ENCODE measurements around the gene SLAMF1.

SLAMF1 gene

GRCh38 chr1:160622501-160623226, 24.2 kb downstream of the SLAMF1 start:
- no peak for DNase-seq

- no peak for DNase-seq
Observed at GRCh38 chr1:160621633-160622413, 25.0 kb downstream of the SLAMF1 start.

- no peak for DNase-seq
Observed at GRCh38 chr1:160620942-160621632, 25.8 kb downstream of the SLAMF1 start.

- no peak for DNase-seq
Observed at GRCh38 chr1:160619742-160620277, 27.0 kb downstream of the SLAMF1 start.

DNA sequence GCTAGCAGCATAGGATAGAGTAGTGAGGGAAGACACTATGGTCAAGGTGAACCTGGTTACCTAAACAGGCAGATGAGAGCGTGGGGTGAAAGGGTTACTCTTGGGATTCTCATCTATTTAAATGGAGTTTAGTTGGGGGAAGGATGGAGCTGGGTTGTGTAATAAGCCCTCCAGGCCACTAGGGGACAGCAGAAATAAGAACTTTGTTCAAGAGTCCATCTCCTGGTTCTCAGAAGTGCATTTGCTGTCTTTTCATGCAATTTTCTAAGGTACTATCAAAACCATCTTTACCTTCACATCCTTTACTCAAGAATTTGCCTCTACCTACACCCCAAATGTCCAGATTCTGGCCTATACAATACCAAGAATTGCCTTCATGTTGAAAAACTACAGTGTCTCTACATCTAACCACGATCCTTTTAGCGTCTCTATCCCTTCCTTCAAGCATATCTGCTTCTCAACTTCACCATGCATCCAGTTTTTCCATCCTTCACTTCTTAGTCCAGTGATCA, 28.0 kb downstream of the SLAMF1 start:
- peak; percentile 50 for DNase-seq

DNA sequence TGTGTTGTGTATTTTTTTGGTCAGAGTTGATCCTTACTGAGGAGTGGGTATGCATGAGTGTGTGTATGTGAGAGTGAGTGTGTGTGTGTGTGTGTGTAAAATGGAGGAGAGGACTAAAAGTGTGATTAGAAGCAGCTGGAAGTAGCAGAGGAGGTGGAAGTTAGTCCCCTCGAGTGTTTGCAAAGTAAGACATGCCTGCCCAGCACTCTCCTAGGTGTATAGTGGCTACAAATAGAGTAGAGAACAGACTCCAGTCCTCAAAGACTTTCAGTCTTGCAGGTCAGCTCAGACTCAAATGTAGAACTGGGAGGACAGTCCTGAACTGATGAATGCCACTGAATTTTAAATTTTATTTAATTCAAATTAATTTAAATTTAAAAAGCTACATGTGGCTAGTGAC, 28.5 kb downstream of the SLAMF1 start:
- DNase-seq: no peak

DNA sequence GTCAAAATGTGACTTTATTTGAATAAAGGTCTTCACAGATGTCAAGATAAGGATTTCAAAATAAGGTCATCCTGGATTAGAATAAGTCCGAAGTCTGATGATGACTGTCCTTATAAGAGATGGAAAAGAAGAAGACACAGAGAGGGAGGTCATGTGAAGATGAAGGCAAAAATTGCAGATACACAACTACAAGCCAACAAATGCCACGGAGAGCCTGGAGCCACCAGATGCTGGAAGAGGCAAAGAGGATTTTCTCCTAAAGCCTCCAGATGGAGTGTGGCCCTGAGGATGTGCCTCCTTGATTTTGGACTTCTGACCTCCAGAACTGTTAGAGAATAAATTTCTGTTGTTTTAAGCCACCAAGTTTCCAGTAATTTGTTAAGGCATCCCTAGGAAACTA, 31.2 kb downstream of the SLAMF1 start:
- no peak for DNase-seq

DNA sequence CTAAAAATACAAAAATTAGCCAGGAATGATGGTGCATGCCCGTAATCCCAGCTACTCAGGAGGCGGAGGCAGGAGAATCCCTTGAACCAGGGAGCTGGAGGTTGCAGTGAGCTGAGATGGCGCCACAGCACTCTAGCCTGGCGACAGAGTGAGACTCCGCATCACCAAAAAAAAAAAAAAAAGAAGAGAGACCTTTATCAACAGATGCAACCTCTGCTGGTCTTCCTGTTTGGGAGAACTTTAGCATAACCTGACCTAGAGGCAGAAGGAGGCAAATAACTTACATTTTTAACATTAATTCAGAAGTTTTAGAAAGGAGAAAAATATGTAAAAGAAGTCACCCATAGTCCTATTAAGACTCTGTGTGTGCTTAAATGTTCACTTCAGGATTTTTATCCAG, 32.4 kb downstream of the SLAMF1 start:
- DNase-seq: no peak

- no peak for DNase-seq
Observed at GRCh38 chr1:160612613-160613218, 34.1 kb downstream of the SLAMF1 start.

- no peak for DNase-seq
Observed at GRCh38 chr1:160610569-160611242, 36.1 kb downstream of the SLAMF1 start.

DNA sequence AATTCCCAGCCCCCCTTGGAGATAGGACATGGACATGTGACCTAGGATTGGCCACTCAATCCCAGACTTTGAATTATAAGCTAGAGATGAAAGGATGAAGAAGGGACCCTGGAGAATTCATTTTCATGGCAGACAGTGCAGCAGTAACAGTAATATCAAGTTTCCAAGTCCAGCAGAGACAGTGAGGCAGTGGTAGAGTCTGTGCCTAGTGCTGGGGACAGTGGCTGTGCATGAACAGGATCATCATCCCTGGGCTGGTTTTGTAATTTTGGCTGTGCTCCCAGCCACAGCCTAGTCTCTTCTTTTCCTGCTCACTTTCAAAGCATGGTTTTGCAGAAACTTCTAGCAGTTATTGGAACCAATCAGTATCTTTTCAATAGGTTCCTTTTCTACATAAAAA, 37.9 kb downstream of the SLAMF1 start:
- no peak for DNase-seq

DNA sequence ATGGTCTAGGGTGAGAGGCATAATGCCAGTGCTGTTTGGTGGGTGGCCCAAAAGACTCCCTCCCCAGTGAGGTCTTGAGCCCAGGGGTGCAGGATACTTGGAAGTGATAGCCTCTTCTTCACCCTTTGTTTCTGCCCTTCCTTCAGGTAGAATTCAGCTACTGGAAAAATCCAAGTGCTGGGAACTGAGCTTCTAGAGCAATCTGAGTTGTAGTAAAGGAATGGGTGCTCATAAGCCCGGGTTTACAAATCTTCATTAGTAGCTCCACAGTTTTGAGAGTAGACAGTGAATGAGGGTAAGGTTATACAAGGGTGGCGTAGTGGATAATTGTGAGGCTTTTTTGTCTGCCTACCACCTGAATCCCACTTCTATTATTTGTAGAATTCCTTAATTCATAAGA, 38.3 kb downstream of the SLAMF1 start:
- DNase-seq: no peak

DNA sequence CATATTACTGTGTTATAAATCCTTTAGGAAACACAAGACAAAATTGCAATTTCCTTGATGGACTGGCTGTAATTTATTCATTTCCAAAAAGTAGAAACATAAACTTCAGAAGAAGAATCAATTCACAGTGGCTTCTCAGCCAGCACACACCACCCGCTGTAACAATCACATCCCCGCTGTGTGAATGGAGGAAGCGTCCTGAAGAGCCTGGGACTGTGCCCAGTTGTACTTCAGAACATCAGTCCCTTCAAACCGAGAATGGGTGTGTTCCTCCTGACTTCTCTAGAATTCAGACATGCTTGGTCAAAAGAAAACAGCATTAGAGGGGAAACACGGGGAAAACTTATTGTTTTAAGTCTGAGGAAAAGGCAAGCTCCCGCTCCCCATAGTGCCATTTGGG, 38.8 kb downstream of the SLAMF1 start:
- DNase-seq: no peak

GRCh38 chr1:160607672-160608032, 39.2 kb downstream of the SLAMF1 start:
- no peak for DNase-seq

- DNase-seq: peak; percentile 61
Observed at GRCh38 chr1:160607011-160607671, 39.7 kb downstream of the SLAMF1 start.

DNA sequence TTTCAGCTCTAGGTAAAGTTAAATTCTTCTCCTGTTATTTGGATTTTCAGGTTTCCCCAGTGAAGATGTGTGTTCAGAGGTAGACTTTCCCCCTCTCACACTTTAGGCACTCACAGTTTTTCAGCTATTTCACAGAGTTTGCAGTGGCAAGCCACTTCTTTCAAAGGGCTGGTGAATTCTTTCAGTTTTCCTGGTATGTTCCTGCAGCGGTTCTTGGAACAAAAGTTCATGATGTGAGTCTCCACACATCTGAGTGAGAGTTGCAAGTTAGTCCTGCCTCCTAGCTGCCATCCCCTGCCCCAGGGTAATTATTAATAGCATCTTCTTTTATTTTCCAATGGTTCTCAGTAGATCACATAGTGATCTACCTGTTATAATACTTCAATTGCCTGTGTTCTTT, 40.2 kb downstream of the SLAMF1 start:
- no peak for DNase-seq

DNA sequence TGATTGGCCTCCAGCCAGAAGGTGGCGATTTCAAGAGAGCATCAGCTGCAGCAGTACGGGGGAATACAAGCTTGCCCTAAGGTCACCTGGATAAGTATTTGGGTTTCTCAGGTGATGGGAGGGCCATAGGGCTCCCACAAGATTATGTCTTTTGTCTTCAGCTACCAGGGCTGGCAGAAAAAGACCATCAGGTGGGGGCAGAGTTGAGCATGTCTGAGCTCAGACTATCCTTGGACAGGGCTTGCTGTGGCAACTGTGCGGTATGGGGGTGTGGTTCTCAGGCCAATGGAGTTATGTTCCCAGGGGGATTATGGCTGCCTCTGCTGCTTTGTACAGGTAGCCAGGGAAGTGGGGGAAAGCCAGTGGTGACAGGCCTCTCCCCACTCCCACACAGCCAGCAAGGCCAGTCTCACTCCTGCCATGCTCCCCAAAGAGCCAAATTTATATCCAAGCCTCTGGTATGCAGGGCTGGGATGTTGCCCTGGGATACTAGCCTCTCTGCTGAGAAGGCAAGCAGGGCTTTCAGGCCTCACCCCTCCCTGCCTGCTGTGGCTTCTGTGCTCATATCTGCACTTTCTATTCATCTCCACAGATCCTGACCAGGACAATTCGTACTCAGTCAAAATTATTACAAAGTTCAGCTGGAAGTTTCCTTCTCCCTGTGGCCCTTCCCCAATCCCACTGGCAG, 40.9 kb downstream of the SLAMF1 start:
- DNase-seq: no peak

- no peak for DNase-seq
Observed at GRCh38 chr1:160605205-160605604, 41.6 kb downstream of the SLAMF1 start.

DNA sequence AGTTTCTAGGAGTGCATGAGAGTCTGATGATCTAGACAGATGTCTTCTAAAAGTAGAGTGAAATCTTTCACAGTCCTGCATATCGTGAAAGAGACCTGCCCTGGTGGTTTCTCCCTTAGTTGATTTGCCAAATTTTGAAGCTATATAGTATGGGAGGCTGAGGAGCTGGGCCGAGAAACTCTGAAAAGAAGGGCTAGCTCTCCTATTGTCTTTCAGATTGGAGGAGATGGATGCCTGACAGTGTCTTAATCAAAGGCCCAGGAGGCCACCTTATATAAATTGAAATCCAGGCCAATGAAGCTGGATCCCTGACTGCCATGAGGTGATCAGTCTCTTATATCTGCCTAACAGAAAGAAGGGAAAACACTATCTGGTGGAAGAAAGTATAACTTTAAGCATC, 49.1 kb downstream of the SLAMF1 start:
- DNase-seq: no peak

GRCh38 chr1:160597051-160597450, 49.8 kb downstream of the SLAMF1 start:
- DNase-seq: no peak

DNA sequence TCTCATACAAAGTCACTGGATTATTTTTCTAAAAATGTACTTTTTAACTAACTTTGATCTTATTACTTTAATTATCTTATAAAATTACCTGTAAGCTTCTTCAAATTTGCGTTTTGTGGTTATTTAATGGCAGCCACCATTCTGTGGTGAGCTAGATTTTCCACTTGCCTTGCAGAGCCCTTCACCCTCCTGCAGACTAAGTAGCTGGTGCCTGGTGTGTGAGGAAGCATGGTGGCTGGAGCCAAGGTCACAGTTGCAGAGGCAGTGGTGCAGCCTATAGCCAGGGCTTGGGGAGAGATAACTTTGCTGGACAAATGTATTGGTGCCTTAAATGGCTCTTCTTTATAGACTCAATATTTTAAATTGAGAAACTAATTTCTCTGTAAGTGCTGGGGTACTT, 56.4 kb downstream of the SLAMF1 start:
- no peak for DNase-seq
